Heart left ventricle (tissue), 16 donors: ENCODE data around the gene BRSK2. TPM values are rescaled to one million over a fixed set of nuclear protein-coding genes. Genes with fewer than 3 reads are reported as not detected.

Experiments
- ATAC-seq, 4 donors: fragments of 200-7000 bp; cut with Tn5 transposase; one replicate each; pipeline ENCODE4 v1.9.1; 2020 to 2022; ENCODE audit warnings: moderate library complexity in 4 of 4, mild to moderate bottlenecking in 3 of 4, moderate number of reproducible peaks in 1 of 4
- DNase-seq, 5 donors: peaks; one replicate each; pipeline ENCODE4 v3.0.0-alpha.2; 2020
- H3K27ac ChIP-seq, 12 donors: fragments of 200-600 bp; sonication (generic) in 4 of 12; one replicate each; pipeline versions ENCODE4 v1.5.0 to v1.8.0; 2016 to 2022; ENCODE audit warnings: mild to moderate bottlenecking in 2 of 12
- H3K27me3 ChIP-seq, 9 donors: fragments of 200-600 bp; sonication (generic) in 2 of 9; one replicate each; pipeline versions ENCODE4 v1.5.1 to v1.8.0; 2016 to 2022; ENCODE audit warnings: mild to moderate bottlenecking in 3 of 9
- H3K36me3 ChIP-seq, 9 donors: fragments of 200-600 bp; sonication (generic) in 2 of 9; one replicate each; pipeline versions ENCODE4 v1.5.0 to v1.8.0; 2018 to 2022; ENCODE audit warnings: mild to moderate bottlenecking in 2 of 9
- H3K4me1 ChIP-seq, 12 donors: fragments of 200-600 bp; sonication (generic) in 4 of 12; one replicate each; pipeline versions ENCODE4 v1.5.0 to v1.8.0; 2016 to 2022; ENCODE audit warnings: mild to moderate bottlenecking in 3 of 12
- H3K4me3 ChIP-seq, 12 donors: fragments of 200-600 bp; sonication (generic) in 4 of 12; one replicate each; pipeline versions ENCODE4 v1.5.0 to v1.8.0; 2017 to 2022; ENCODE audit warnings: mild to moderate bottlenecking in 9 of 12, moderate library complexity in 4 of 12
- H3K9me3 ChIP-seq, 12 donors: fragments of 200-600 bp; sonication (generic) in 4 of 12; one replicate each; pipeline versions ENCODE4 v1.5.0 to v1.8.0; 2016 to 2022; ENCODE audit warnings: mild to moderate bottlenecking in 1 of 12
- POLR2A ChIP-seq, 2 donors: fragments of 450-650 bp; IDR thresholded peaks; one replicate each; pipeline ENCODE4 v1.6.1; 2017; ENCODE audit warnings: antibody characterized with exemption in 2 of 2, mild to moderate bottlenecking in 2 of 2, moderate library complexity in 2 of 2
- WGBS, 4 donors: extraction: QIAGEN DNeasy Blood & Tissue Kit in 2 of 4; methylation state at CpG; one replicate each; pipeline versions ENCODE4 v1.1.5 to v1.1.7; 2013 to 2018; 5-methylcytosine and 5-hydroxymethylcytosine counted together
- intact Hi-C, 10 donors: fragments of 100-400 bp; cut with DNase I; formaldehyde crosslinking; loops; one replicate each; pipeline versions ENCODE4 v1.11.1 to v1.14.2; 2022
- polyA plus RNA-seq, 2 donors: library from polyadenylated mRNA; stranded (reverse); fragments of 200-250 nt; gene quantifications; one replicate each; pipeline ENCODE4 v1.2.3, GENCODE V29; 2013
- total RNA-seq, 9 donors: library from RNA; depleted of rRNA in 2 of 9; stranded (reverse); fragments of >200 nt in 2 of 9; fragmentation: NEBNext Ultra II Directional in 3 of 9; extraction: Animal tissue kit (Norgen Biotek cat#: 25700) in 3 of 9; gene quantifications; one replicate each; pipeline versions ENCODE4 v1.1.0 to v1.2.4, GENCODE V29; 2016 to 2023
- TF ChIP-seq, protein P1 (sequence below), 12 donors: fragments of 200-600 bp; sonication (generic) in 4 of 12; IDR thresholded peaks; one replicate each; pipeline versions ENCODE4 v1.5.0 to v1.8.0; 2018 to 2022; ENCODE audit warnings: antibody characterized with exemption in 12 of 12, mild to moderate bottlenecking in 5 of 12
- donor health status: ischemic (EF 13 %, LVEDD 7.1; RV severe dilation, severe dysfunction).
- donor health status: healthy with polysubstance abuse.
- donor health status: DM: no; HTN: yes; CAD: no.
- donor health status: DM: no; HTN: no; CAD: no.
- donor health status: ischemic (EF 25% LVEDD 6.9; RV normal size, moderate dysfunction).
- donor health status: ischemic (EF 25% LVEDD 5.7; RV mildly dilated, moderate dysfunction).
- donor health status: healthy.
- donor health status: DM: yes; HTN: yes; CAD: no.
- donor health status: ischemic (EF 35%, LVEDD 5.7; RV mildly dilated, moderate dysfunction).
- donor health status: nonischemic (EF 11% LVEDD 7.7; RV severe dilation, severe dysfunction).
- donor health status: DM: yes; HTN: yes; CAD: no.
- donor health status: PGD.
- donor health status: ischemic (EF 29% LVEDD 5.4; RV normal size, mild dysfunction).
- donor health status: nonischemic (EF 23%, LVEDD 6.1; RV moderate dilation, normal function).

BRSK2 gene
- total and polyA plus RNA-seq, 11 donors, result 0.16 to 1.3 (median 0.61) TPM; not detected in 1

DNA sequence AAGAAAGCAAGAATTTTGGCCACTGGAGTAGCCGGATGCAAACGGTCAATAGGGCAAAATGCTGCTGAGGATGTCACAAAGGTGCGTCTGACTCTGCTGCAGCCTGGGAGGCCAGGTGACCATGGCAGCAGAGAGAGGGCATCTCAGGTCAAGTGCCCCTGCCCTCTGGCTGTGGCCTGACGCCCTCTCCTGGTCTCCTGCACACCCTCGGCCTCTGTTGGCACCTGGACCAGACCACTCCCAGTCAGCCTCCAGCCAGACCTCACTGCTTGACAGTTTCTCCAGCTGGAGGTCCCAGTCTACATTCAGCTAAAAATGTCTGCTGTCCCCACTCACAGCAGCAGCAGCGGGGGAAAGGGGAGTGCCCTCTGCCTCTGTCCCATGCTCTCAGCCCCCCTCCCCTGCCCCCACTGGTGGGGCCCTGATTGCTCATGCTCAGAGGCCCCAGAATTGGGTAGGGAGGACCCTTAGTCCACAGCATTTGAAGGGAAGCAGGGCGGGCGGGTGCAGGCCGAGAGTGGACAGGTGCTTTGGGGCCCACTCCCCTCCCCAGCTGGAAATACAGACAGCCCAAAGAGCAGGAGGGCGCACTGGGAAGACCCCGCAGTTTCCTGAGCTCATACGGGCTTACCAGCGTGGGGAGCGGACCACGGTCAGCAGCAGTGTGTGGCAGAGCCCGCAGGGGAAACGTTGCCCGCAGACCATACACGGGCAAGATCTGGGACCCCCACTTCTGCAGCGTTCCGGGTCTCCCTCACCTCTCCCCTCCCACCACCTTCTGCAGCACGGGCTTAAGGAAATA is 1.6 kb upstream of the BRSK2 start:
- H3K9me3 ChIP-seq, result no peaks in the 10 kb centered on the region
- no peak overlapping the region for H3K4me3 ChIP-seq
- 45 to 63% (median 58%) methylated on average over 18 to 22 of the region's 22 CpGs for WGBS, 4 donors
- intact Hi-C loops, result loop anchor here in 3 of 10 donors (5.0 to 10.0 kb wide), 4 partner anchors 51 to 127 kb away; partner anchors contain the start of gene TOLLIP (in 1 of the 3)
- peaks cover 0 to 30% (median 12%) of the 10 kb centered on the region in 12 donors for H3K4me1 ChIP-seq
- no peak for TF ChIP-seq POLR2A (IDR thresholded peaks at IDR 0.05)
- peaks cover 9 to 44% (median 22%) of the 10 kb centered on the region in 9 donors for H3K27me3 ChIP-seq
- H3K27ac ChIP-seq, result no peak overlapping the region
- no peaks in the 10 kb centered on the region for H3K36me3 ChIP-seq
- no peak for ATAC-seq
- DNase-seq, result peak in 3 of 5 donors; percentile 22 to 55 (median 25)

DNA sequence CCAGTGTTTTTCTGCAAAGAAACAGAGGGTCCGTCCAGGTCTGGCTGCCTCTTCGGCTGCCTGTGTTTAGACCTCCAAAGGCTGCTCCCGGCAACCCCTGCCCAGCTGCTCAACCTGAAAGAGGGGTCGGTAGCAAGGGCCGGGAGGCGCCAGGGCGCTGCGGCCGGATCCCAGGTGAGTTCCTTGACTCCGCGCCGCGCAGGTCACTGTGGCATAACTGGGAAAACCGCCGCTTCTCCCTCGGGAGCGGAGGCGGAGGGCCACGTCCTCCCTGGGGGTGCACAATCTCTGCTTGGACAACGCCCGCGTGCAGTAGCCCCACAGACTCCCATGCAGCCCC is 1.0 kb upstream of the BRSK2 start:
- ATAC-seq, result no peak
- H3K27me3 ChIP-seq, result peaks cover 9 to 47% (median 22%) of the 10 kb centered on the region in 9 donors

DNA sequence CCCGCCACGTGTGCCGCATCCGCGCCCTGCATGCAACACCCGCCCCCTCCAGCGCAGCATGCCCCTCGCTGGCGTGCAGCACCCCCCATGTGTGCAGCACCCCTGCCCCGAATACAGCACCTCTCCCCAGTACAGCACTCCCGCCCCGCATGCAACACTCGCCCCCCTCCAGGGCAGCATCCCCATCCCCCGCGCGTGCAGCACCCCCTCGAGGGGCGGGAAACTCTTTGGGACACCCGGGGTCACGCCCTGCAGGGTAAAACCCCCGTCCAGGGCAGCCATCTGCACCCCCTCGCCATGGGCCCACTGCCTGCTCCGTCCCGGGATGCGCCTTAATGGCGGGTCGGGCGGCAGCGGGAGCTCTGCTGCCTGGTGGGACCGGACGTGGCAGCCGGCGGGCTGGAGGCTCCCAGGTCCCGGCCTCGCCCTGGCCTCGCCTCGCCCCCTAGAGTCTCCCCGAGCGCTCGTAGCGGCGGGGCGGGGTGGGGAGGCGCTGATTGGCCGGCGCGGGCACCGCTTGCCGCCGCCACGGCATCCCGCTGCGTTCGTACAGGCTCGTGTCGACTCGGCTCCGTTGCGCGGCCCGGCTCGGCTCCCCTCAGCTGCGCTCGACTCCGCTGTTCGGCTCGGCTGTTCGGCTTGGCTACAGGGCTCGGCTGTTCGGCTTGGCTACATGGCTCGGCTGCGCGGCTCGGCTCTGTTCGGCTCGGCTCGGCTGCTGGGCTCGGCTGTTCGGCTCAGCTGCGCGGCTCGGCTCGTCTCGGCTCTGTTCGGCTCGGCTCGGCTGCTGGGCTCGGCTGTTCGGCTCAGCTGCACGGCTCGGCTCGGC is 417 bp upstream of the BRSK2 start:
- TF ChIP-seq, protein P1, sequence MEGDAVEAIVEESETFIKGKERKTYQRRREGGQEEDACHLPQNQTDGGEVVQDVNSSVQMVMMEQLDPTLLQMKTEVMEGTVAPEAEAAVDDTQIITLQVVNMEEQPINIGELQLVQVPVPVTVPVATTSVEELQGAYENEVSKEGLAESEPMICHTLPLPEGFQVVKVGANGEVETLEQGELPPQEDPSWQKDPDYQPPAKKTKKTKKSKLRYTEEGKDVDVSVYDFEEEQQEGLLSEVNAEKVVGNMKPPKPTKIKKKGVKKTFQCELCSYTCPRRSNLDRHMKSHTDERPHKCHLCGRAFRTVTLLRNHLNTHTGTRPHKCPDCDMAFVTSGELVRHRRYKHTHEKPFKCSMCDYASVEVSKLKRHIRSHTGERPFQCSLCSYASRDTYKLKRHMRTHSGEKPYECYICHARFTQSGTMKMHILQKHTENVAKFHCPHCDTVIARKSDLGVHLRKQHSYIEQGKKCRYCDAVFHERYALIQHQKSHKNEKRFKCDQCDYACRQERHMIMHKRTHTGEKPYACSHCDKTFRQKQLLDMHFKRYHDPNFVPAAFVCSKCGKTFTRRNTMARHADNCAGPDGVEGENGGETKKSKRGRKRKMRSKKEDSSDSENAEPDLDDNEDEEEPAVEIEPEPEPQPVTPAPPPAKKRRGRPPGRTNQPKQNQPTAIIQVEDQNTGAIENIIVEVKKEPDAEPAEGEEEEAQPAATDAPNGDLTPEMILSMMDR (IDR thresholded peaks at IDR 0.05), result peak in 5 of 12 donors; percentile 12 to 44 (median 32)
- TF ChIP-seq POLR2A (IDR thresholded peaks at IDR 0.05), result no peak
- ATAC-seq, result peak; percentile 99
- peak; percentile 95 to 98 (median 97) for DNase-seq
- Histone ChIP-seq H3K36me3 (no peaks in the 10 kb centered on the region), H3K4me1 (peaks cover 0 to 25% (median 9%) of the 10 kb centered on the region in 12 donors), H3K27ac (peak overlapping the region in 10 of 12 donors; percentile 27 to 74 (median 53)), H3K4me3 (peak overlapping the region; percentile 34 to 76 (median 58)), H3K9me3 (no peaks in the 10 kb centered on the region), H3K27me3 (peaks cover 9 to 47% (median 22%) of the 10 kb centered on the region in 9 donors)
- WGBS, 4 donors, result 0 to 2% (median 1%) methylated on average over 1 to 92 of the region's 92 CpGs
- intact Hi-C loops, result loop anchor here in 3 of 10 donors (5.0 to 10.0 kb wide), 4 partner anchors 52 to 125 kb away; partner anchors contain the start of gene TOLLIP (in 1 of the 3)

More for the DNA sequence above, 1.0 kb upstream of the BRSK2 start:
- no peaks in the 10 kb centered on the region for H3K36me3 ChIP-seq
- 5 to 55% (median 14%) methylated on average over 3 to 22 of the region's 22 CpGs for WGBS, 4 donors
- TF ChIP-seq POLR2A (IDR thresholded peaks at IDR 0.05), result no peak
- H3K9me3 ChIP-seq, result no peaks in the 10 kb centered on the region
- no peak overlapping the region for H3K27ac ChIP-seq
- intact Hi-C loops, result loop anchor here in 3 of 10 donors (5.0 to 10.0 kb wide), 4 partner anchors 51 to 126 kb away; partner anchors contain the start of gene TOLLIP (in 1 of the 3)
- peak in 1 of 5 donors; percentile 53 for DNase-seq
- peaks cover 0 to 25% (median 9%) of the 10 kb centered on the region in 12 donors for H3K4me1 ChIP-seq
- H3K4me3 ChIP-seq, result peak overlapping the region; percentile 34 to 76 (median 58)

DNA sequence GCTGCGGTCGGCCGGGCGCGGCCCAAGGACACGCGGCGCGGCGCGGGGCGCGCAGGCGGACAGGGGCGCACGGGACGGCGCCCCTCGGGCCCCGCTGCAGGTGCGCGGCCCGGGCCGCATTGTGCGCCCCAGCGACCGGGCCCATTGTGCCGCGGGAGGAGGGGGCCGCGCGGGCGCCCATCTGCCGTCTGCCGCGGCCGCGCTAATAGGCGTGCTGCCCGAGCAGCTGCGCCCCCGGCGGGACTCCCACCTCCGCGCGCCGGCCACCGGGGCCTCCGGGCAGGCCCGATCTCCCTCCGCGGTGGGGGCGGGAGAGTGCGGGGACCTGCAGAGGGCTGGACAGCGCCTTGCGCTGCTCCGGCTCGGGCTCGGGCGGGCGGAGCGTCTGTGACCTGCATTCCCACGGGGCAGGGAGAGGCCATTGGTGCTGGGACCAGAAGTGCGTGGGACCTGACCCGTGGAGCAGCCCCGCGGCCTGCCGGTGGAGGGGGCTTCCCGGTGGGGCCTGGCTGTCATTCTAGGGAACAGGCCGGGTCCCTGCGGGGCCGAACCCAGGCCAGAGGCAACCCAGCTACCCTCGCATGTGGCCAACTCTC is 933 bp downstream of the BRSK2 start:
- H3K36me3 ChIP-seq, result no peaks in the 10 kb centered on the region
- H3K9me3 ChIP-seq, result no peaks in the 10 kb centered on the region
- ATAC-seq (no peak), DNase-seq (peak; percentile 48 to 78 (median 62))
- H3K4me1 ChIP-seq, result peaks cover 0 to 25% (median 9%) of the 10 kb centered on the region in 12 donors
- no peak for TF ChIP-seq POLR2A (IDR thresholded peaks at IDR 0.05)
- TF ChIP-seq, protein P1 (IDR thresholded peaks at IDR 0.05), result no peak
- intact Hi-C loops, result no loop called here
- WGBS, 4 donors, result 2 to 10% (median 2%) methylated on average over 4 to 73 of the region's 73 CpGs
- H3K27ac ChIP-seq, result peak overlapping the region in 1 of 12 donors; percentile 28
- H3K27me3 ChIP-seq, result peaks cover 9 to 47% (median 22%) of the 10 kb centered on the region in 9 donors
- peak overlapping the region in 7 of 12 donors; percentile 10 to 57 (median 24) for H3K4me3 ChIP-seq
